SKM-1 treated with dmso at 0.1 percent for 144 hours (cell line): Measurements from ENCODE around the gene SYTL3.
"Not testable (repeated sequence)": the region's sequence is repeated elsewhere in the genome, so short reads cannot be mapped to it uniquely, and the experiment has no call there.

ENCODE experiments used
- DNase-seq: peaks from one replicate; lab custom pipeline; 2025; ENCODE audit not compliant: unreplicated experiment; lab: John Stamatoyannopoulos, UW

Gene SYTL3

DNA sequence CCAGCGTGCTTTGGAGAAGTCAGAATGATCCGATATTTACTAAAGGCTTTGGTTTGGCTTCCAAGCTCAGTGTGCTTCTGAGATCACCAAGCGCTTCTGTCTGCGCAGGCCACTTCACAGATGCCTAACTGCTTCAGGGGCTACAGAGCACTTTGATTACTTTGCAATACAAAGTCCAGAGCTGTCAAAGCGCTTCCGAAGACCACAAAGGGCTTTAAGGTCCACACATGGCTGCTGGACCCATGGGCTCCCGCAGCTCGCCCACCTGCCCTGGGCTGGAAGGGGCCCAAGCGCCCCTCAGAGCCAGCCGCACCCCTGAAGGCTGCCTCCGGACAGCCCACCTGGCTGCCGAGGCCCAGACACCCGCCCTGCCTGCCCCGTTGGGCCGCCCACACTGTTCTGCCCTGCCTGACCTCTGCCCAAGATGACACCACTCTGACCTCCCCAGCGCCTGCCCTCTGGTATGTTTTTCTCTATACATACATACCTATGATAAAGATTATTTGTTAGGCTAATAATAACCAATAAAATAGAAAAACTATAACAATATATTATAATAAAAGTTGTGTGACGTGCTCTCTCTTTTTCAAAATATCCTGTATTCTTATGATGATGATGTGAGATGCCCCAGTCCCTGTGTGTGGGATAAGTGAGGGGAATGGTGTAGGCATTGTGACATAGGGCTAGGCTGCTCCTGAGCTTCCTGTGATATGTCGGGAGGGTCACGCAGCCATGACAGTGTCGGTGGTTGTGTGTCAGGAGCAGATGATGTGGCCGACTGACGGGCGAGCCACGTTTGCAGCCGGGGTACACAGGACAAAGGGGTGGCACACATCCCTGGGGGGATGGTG lies 27.9 kb upstream of the SYTL3 start:
- no peak for DNase-seq

DNA sequence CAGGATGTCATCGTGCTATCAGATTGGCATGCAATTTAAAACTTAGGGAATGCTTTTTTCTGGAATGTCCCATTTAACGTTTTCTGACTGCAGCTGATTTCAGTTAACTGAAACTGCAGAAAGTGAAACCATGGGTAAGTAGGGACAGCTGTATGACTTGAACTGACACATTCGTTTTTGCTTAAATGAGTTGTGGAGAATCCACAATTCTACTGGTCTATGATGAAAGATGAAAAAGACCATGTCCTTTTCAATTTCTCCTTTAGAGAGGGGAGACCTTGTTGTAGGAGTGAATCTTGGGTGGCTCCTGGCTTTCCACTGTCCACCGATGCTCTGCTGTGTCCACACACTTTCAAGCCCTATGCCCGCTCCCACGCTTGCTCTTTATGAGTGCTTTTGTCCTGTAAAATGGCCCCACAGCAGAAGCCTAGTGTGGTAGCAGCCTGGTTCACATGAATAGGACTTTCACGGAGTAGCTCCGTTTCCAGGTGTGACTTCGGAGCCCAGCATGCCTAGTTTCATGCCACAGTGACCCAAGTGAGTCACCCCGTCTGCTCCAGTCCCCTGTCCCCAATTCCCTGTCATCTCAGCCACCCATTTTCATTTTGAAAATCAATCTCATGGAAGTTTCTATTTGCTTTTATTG lies 27.2 kb upstream of the SYTL3 start:
- no peak for DNase-seq

DNA sequence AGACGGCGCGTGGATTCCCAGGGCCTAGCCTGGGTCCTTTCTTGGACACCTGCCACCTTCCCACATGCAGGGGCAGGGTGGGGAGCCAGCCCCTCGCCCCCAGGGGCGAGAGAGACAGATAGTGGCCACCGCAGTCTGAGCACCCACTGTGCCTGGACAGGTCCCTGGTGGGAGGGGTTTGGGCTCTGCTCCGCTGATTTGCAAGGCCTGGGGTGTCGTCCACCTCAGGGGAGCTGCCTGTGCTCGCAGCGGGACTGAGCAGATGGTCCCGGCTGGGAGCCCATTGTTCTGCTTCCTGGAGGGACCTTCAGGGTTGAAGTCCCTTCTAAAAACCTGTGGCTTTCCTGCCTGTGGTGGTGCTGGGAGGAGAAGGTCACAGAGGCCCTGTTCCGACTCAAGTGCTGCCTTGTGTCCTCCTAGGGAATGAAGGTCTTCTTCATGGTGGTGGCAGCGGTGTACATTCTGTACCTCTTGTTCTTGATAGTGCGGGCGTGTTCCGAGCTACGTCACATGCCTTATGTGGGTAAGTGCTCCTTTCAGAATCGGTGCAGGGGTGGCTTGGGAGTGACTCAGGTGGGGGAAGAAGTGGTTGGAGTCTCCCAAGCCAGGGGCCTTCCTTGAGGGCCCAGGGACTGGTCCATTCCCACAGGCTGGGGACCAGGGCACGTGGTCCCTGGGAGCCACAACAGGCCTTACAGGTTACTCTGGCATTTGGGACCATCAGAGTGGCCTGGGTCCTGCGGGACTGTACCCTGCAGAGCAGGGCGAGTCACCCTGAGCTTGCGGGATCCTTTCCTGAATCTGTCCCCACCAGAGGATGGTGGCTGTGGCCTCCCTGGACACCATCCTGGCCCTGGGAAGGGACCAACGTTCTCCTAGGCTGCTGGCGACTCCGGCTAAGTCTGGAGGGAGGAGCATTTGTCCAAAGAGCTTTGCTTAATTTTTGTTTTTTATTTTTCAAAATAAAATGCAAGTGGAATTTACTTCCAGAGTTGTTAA lies 24.9 kb upstream of the SYTL3 start:
- DNase-seq: no peak

DNA sequence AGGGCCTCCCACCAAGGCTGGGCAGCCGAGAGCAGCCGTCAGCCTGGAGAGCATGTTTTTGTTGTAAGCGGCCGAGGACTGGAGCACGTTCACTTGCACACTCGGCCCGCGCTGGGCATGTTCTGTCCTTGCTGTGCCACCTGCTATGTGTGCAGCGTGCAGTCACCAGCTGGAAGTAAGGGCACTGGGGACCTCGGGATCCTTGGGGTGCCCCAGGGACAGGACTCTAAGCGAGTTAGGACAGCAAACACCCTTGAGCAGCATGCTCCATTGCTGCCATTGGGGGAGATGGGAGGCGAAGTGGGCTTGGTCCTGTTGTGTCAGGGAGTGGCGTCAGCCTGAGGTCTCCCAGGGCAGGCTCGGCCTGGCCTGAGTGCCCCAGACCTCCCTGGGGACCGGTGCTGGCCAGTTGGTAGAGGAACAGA lies 24.0 kb upstream of the SYTL3 start:
- DNase-seq: no peak

DNA sequence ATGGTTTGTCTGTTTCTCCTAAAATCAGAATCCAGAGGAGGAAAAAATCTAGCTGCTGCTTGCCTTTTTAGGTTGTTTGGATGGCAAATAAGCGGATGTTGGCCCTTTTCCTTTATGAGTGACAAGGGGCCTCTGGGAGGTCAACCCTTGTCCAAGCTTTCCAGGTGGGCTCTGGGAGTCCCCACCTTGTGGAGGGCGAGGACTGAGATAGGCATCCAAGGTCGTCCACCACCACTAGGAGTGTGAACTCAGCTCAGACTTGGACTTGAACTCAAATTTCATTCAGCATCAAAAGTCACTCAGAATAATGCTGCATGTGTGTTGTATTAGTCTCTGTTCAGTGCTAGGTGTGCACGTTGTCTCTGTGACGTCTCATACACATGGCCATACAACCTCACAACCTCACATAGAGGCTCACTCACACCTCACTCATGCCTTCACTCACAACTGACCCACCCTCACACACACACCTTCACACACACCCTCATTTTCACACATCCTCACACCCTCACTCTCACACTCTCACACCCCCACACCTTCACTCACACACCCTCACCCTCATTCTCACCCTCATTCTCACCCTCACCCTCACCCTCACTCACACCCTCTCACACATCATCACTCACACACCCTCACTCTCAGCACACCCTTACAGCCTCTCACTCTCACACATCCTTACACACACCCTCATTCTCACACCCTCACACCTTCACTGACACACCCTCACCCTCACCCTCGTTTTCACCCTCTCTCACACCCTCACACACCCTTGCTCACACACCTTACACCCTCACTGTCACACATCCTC lies 23.3 kb upstream of the SYTL3 start:
- no peak for DNase-seq

DNA sequence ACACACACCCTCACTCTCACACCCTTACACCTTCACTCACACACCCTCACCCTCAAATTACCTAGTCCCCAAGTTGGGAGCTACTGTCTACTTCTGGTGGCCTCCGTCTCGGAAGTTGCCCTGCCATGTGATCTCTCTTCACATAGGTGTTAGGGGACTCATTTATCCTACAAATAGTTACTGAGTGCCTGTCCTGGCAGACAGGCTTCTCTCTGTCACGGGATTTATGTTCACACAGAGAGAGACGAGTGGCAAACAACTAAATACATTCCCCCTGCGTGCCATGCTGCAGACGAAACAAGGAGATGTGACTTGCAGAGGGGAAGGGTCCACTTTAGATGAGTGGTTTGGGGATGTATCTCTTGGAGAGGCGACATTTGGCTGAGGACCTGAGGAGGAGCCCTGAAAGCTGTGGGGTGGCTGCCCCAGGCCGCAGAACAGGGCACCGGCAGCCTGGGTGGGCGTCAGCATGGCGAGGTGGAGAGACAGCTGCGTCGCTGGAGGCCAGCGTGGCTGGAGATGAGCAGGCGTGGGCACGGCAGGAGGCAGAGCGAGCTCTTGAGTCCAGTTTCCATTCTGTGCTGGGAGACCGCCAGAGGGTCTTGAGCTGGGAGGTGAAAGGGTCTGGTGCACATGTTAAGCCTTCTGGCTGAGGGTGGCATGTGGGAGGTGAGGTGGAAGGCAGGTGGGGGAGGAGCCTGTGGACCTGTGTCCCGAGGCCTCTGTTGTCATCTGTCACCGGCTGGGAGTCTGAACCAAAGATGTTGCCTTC lies 22.5 kb upstream of the SYTL3 start:
- DNase-seq: no peak

DNA sequence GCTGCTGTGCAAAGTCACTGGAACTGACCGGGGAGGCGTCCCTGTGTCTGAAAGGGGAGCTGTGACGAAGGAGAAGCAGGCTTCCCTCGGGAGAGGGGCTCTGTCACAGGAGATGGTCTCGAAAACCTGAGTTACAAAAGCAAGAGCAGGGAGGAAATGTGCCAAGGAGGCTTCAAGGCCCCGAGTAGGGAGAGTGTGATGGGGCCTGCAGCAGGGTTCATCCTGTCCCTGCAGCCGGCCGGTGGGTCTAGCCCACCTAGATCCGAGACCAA lies 22.0 kb upstream of the SYTL3 start:
- no peak for DNase-seq

DNA sequence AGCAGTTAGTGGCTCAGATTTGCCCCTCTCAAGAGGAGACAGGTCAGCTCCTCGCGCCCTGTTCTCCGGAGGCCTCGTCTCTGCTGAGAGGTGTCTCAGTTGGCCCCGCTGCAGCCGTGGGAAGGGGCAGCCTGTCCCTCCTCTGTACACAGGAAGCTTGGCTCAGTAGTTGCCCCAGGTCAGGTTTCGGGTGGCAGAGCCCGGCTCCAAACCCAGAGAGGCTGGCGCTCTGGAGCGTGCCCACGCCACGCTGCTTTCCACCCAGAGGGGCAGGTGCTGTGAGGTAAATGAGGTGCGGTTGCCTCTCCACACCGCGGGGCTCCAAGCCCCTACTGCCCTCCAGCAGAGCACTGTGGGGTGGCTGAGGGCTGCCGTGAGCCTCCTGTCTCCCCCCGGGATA lies 21.3 kb upstream of the SYTL3 start:
- DNase-seq: no peak

DNA sequence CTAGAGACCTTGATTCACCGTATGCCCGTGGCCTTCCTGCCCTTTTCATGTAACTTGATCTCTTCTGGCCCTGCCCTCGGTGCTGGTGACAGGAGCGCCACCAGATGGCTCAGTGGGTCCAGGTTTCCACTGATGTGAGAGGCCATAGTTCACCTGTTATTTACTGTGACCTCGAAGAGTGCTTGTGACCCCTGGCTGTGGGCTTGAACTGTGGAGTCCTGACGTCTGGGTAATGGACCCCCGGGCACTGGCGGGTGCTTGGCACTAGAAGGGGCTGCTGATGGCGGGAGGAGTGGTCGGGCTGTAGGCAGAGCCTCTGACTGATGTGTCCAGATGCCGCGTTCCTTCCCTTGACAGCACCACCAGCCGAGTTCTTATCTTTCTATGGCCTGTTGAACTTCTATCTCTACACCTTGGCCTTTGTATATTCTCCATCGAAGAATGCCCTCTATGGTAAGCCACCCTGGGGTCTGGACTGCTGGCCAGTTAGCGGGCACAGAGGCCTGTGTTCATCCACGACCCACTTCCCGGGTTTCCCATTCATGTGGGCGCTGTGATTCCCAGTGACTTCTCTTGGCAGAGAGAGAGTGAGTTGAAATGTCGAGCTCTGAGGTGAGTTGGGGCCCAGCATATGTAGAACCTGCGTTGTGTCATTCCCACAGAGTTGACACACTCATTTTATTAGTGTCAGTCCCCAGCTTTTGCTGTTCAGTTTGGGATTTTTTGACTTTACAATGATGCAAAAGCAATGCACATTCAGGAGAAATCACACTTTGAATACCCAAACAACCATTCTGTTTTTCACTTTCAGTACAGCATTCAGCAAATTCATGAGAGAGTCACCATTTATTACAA lies 20.3 kb upstream of the SYTL3 start:
- DNase-seq: no peak

DNA sequence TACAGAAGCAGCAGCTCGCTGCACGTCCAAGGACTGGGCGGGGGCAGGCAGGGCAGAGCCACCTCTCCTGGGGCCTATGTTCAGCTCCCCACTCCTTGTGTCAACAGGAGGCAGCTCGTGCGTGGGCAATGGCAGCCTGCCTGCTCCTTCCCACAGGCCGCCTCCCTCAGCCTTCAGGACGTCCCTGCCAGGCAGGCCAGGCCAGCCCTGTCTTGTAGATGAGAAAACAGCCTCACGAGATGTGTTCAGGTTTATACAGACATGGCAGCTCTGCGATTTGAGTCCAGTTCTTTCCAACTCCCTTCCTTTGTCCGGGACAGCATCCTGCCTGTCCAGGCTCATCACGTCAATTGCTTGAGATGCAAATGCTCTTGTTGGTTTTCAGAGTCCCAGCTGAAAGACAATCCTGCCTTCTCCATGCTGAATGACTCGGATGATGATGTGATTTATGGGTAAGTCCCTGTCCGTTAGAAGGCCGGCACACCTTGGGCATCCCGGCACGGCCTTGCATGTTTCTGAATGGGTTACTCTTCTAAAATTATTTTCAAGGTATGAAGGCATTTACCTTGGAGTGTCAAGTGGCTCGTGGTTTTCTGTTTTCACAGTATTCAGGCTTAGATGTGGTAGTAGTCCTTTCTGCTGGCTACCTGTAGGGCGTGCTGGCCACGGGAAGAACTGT lies 18.8 kb upstream of the SYTL3 start:
- DNase-seq: no peak

DNA sequence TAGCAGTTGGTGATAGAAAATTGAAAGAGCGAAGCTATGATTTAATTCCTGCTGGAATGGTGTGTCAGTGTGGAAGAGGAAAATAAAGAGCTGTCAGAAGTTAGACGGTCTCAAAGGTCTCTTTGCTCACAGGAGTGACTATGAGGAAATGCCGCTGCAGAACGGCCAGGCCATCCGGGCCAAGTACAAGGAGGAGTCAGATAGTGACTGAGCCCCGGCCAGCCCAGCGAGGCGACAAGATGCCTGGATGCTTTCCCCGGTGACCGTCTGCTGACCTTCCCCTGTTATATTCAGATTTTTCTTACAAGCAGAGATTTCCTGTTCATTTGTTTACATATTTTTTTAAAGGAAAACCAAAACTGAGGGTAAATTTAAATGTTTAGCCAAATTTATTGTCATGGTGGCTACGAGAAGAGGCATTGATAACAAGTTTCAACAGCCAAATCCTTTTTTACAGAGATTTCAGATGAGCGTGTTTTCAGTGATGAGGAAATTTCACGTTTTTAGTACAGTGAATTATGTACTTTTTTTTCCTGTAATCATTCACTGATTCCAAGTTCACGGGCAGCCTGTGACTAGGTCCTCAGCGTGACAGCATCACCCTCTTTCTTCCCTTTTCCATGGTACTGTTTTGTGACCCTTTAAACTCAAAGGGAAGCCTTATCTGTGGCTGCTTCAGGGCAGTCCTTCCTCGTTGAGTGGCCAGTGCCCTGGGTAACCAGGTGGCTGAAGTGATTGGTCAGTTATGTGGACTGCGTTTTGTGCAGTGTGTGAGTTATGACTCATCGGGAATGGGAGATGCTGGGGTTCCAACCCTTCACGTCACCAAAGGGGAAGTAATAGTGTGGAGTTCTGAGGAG lies 17.9 kb upstream of the SYTL3 start:
- DNase-seq: no peak

DNA sequence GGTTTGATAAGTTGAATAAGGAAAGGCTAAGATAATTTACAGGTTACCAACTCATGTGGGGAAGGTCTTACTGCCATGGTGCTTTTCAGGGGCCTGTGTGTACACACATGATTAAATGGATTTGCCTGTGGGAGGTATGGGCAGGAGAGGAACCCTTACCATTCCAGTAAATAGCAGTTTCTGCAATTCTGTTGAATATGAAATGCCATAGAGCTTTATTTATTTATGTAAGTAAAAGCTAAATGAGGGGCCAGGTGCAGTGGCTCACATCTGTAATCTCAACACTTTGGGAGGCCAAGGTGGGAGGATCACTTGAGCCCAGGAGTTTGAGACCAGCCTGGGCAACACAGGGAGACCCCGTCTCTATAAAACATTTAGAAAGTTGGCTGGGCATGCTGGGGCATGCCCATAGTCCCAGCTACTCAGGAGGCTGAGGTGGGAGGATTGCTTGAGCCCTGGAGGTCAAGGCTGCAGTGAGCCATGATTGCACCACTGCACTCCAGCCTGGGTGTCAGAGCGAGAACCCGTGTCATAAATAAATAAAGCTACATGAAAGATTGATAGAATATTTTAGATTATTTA lies 17.2 kb upstream of the SYTL3 start:
- DNase-seq: not testable (repeated sequence)

DNA sequence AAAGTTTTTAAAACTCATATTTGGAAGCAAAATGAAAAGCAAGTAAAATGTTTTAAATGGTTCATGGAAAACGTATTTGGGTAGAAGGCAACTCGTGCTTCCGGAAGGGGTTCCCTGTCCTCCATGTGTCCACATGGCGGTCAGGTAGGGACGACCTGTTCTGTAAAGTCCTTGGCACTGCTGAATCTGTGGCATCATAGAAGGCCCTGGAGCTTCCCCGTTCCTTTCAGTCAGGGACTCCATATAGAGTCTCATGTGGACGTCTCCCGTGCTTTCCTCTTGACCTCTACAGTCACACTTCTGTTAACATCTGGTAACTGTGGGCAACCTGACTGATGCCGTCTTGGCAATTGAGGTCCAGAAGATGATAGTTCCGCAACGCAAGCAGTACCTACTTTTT lies 16.7 kb upstream of the SYTL3 start:
- no peak for DNase-seq

DNA sequence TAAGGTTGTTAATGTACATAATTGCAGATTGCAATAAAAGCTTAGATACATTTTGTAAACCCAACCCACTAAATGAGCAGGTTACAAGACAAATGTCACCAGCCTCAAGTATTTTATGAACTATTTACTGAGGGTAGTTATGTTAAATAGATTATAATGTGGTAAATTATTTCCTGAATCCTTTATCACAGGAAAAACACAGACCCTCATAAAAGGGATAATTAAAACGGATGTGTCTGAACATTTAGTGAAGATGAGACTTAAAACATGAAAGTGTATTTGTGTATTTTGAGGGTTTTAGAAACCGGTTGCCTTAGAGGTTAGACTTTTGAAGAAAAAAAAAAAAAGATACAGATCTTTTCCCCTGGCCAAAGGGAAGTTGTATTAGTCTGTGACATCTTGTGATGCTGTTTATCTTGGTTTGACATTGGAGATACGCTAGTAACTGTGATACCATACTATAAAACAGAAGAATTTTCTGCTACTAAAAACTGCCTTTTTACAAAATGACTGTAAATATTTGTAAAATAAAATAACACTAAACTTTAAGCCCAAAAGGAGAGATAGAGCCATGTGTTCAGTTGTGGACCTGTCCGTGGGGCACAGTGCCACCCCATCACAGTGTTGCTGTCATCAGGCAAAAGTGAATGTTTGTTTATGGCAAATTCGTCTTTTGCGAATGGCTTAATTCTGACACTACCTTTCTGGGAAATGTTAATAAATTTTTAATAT lies 15.0 kb upstream of the SYTL3 start:
- DNase-seq: no peak

DNA sequence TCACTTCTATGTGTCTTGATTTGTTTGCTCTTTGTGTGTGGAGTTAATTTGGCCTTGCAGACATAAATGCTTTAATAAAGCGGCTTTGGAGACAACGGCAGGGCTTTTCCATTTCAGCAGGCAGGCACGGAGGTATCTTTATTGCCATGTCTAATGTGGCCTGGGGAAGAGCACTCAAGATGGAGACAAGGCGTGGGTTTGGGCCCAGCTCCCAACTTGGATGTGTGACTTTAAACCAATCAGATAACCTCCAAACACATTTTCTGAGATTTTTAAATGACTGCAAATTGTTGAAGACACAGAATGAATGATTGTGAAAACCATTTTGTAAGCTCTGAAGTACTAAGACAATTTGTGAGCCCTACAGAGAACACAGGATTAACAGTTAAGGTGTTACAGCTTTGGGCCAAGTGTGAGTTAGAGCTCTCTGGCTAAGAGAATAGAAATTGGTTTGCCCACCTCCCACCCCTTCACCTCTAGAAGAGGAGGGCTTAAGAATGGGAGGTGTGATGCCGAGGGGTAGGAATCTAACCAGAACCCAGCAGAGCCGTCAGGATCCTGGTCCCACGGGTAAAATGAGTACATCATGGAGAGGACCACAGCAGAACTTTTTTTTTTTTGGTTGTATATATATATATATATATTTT lies 14.3 kb upstream of the SYTL3 start:
- no peak for DNase-seq

DNA sequence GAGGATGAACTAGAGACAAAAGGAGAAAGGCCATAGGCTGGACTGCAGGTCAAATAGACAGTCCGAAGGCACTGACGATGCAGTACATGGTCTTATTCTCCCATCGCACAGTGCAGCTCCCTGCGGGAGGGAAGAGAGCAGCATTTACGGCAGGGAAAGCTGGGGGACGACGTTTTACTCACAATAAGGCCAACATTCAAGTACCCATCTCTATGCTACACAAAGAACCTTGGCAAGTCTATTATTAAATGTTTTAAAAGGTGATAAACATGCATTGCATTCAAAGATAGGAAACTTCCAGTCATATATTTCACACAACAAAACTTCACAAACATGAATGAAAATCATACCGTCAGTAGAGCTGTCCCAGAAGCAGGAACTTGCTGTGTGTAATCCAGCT lies 13.1 kb upstream of the SYTL3 start:
- DNase-seq: no peak
